ENCODE results near the gene GRM2.

- TF ChIP-seq, protein P1, sequence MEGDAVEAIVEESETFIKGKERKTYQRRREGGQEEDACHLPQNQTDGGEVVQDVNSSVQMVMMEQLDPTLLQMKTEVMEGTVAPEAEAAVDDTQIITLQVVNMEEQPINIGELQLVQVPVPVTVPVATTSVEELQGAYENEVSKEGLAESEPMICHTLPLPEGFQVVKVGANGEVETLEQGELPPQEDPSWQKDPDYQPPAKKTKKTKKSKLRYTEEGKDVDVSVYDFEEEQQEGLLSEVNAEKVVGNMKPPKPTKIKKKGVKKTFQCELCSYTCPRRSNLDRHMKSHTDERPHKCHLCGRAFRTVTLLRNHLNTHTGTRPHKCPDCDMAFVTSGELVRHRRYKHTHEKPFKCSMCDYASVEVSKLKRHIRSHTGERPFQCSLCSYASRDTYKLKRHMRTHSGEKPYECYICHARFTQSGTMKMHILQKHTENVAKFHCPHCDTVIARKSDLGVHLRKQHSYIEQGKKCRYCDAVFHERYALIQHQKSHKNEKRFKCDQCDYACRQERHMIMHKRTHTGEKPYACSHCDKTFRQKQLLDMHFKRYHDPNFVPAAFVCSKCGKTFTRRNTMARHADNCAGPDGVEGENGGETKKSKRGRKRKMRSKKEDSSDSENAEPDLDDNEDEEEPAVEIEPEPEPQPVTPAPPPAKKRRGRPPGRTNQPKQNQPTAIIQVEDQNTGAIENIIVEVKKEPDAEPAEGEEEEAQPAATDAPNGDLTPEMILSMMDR (conservative IDR thresholded peaks at IDR 0.05; ENCODE audit: low read length), result no peak
- no peak for TF ChIP-seq EZH2phosphoT487 (IDR thresholded peaks at IDR 0.05; ENCODE audit: borderline replicate concordance, low read depth, low read length)
Measured at GRCh38 chr3:51700403-51700802, 6.5 kb upstream of the GRM2 start.
